Breast epithelium (tissue), 3 donors: ENCODE measurements around the gene GATAD2A.

ENCODE experiments used
- CTCF ChIP-seq, 3 donors: fragments of 450-650 bp; IDR thresholded peaks; one replicate each; pipeline ENCODE4 v1.5.1; 2016 to 2017; ENCODE audit warnings: antibody characterized with exemption in 3 of 3, mild to moderate bottlenecking in 3 of 3, moderate library complexity in 3 of 3
- POLR2A ChIP-seq: fragments of 450-650 bp; IDR thresholded peaks from one replicate; pipeline ENCODE4 v1.6.1; 2016; ENCODE audit warnings: antibody characterized with exemption, mild to moderate bottlenecking, moderate library complexity

DNA sequence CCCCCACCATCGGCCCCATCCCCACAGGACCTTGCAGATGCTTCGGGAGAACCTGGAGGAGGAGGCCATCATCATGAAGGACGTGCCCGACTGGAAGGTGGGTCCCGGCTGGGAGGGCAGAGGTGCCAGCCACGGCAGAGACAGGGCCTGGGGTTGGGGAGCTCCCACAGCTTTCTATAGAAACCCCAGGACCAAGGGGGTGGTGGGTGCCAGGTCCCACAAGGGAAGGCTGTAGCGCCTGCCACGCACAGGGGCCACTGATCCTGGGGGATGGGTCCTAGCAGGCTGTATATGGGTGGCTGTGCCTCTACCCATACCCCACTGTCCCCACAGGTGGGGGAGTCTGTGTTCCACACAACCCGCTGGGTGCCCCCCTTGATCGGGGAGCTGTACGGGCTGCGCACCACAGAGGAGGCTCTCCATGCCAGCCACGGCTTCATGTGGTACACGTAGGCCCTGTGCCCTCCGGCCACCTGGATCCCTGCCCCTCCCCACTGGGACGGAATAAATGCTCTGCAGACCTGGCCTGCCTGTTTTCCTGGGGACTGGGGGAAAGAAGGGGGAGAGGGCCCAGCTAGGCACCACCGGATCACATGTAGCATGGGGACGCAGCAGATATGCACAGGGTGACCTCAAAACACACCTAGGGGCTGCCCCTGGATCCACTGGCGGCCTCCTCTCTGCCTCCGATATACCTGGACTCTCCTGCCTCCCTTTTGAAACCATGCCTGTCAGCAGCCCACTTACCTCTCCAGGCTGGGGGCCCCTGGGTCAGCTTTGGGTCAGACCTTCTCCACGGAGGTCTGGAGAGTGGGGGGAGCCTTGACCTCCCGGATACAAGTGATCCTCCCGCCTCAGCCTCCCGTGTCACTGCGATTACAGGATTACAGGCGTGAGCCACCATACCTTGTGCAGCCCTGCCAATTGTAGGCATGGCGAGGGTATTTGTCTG is 122.5 kb downstream of the GATAD2A start:
- TF ChIP-seq CTCF (IDR thresholded peaks at IDR 0.05) (no peak), POLR2A (no peak)
